ENCODE data around the gene RFX8.
A peak's percentile ranks its signal among the peaks of the same experiment; 100 is the strongest.

RFX8 gene

GRCh38 chr2:101474731-101475384 lies at the start of gene RFX8:
RFX8 (minus strand) TSS chr2:101475112; CDS start chr2:101466848, 8,264 bp downstream.
- no peak within 1 kb of the TSS for H3K27ac ChIP-seq (ENCODE audit: low read depth, low read length)
- H3K36me3 ChIP-seq (ENCODE audit: control insufficient read depth, insufficient read depth, low read length), result no peaks in the 10 kb centered on the region
- peak within 1 kb of the TSS; percentile 2 for H3K9ac ChIP-seq (ENCODE audit: low read length)
- peak within 1 kb of the TSS; percentile 64 for H3K4me3 ChIP-seq (ENCODE audit: low read depth, low read length)
- H3K4me1 ChIP-seq (ENCODE audit: control insufficient read depth, insufficient read depth, low read length), result peaks cover 13% of the 10 kb centered on the region
- peaks cover 23% of the 10 kb centered on the region for H3K27me3 ChIP-seq (ENCODE audit: control insufficient read depth, insufficient read depth, low read length)
- no peaks in the 10 kb centered on the region for H3K9me3 ChIP-seq (ENCODE audit: control insufficient read depth, insufficient read depth, low read depth, low read length)

- H3K9me3 ChIP-seq (ENCODE audit: control insufficient read depth, insufficient read depth, low read depth, low read length), result peaks cover 8% of the 10 kb centered on the region
- H3K27me3 ChIP-seq (ENCODE audit: control insufficient read depth, insufficient read depth, low read length), result no peaks in the 10 kb centered on the region
- no peaks in the 10 kb centered on the region for H3K36me3 ChIP-seq (ENCODE audit: control insufficient read depth, insufficient read depth, low read length)
- H3K9ac ChIP-seq (ENCODE audit: low read length), result no peak overlapping the region
- H3K27ac ChIP-seq (ENCODE audit: low read depth, low read length), result no peak overlapping the region
- H3K4me1 ChIP-seq (ENCODE audit: control insufficient read depth, insufficient read depth, low read length), result peaks cover 14% of the 10 kb centered on the region; the same call in 1 of the 2 replicates
- no peak overlapping the region for H3K4me3 ChIP-seq (ENCODE audit: low read depth, low read length)
Observed at GRCh38 chr2:101521487-101521886, 46.6 kb upstream of the RFX8 start.

DNA sequence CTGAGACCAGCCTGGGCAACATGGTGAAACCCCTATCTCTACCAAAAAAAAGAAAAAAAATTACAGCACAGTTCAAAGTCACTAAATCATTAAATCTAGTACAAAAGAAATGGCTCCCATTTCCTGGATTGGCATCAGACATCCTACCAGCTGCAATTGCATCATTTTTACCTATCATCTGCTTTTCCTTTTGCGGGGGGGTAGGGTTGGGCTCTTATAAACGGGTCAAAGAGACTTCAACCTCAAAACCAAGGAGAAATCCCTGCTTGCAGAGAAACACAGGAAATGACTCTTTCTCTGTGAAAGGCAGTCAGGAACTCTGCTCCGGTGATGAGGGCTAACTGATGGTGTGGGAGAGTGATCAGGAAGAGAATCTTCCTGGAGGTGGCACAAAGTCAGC lies 45.3 kb upstream of the RFX8 start:
- no peaks in the 10 kb centered on the region for H3K36me3 ChIP-seq (ENCODE audit: control insufficient read depth, insufficient read depth, low read length)
- H3K9me3 ChIP-seq (ENCODE audit: control insufficient read depth, insufficient read depth, low read depth, low read length), result peaks cover 12% of the 10 kb centered on the region
- peaks cover 14% of the 10 kb centered on the region; the same call in 1 of the 2 replicates for H3K4me1 ChIP-seq (ENCODE audit: control insufficient read depth, insufficient read depth, low read length)
- no peak overlapping the region for H3K27ac ChIP-seq (ENCODE audit: low read depth, low read length)
- no peak overlapping the region for H3K9ac ChIP-seq (ENCODE audit: low read length)
- no peak overlapping the region for H3K4me3 ChIP-seq (ENCODE audit: low read depth, low read length)
- no peaks in the 10 kb centered on the region for H3K27me3 ChIP-seq (ENCODE audit: control insufficient read depth, insufficient read depth, low read length)

- Histone ChIP-seq H3K4me1 (ENCODE audit: control insufficient read depth, insufficient read depth, low read length) (peaks cover 14% of the 10 kb centered on the region; the same call in 1 of the 2 replicates), H3K4me3 (ENCODE audit: low read depth, low read length) (peak overlapping the region; percentile 7; the same call in 1 of the 2 replicates), H3K27me3 (ENCODE audit: control insufficient read depth, insufficient read depth, low read length) (no peaks in the 10 kb centered on the region), H3K9ac (ENCODE audit: low read length) (no peak overlapping the region), H3K36me3 (ENCODE audit: control insufficient read depth, insufficient read depth, low read length) (no peaks in the 10 kb centered on the region), H3K9me3 (ENCODE audit: control insufficient read depth, insufficient read depth, low read depth, low read length) (peaks cover 13% of the 10 kb centered on the region), H3K27ac (ENCODE audit: low read depth, low read length) (no peak overlapping the region)
Observed at GRCh38 chr2:101518578-101519492, 43.9 kb upstream of the RFX8 start.

DNA sequence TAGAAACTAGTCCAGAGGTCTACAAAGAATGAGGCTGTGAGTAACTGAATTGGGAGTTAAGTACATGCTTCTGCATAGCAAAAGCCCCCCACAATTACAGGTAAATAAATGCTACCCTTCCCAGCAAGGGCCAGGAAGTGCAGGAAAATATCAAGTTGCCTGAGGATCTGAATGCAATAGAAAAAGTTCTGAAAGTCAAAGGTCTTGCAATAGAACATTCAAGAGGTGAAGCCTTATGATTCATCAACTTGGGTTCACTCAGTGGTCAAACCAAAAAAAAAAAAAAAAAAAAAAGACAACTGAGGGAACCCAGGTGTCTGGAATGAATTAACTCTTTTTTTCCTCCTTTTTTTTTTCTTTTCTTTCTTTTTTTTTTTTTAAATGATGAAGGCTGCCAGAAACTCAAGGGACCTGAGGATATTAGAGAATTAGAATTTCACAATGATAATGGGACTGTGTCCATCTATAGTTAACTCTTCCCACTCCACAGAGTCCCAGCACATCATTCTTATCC lies 42.9 kb upstream of the RFX8 start:
- Histone ChIP-seq H3K36me3 (ENCODE audit: control insufficient read depth, insufficient read depth, low read length) (no peaks in the 10 kb centered on the region), H3K27ac (ENCODE audit: low read depth, low read length) (no peak overlapping the region), H3K27me3 (ENCODE audit: control insufficient read depth, insufficient read depth, low read length) (no peaks in the 10 kb centered on the region), H3K4me1 (ENCODE audit: control insufficient read depth, insufficient read depth, low read length) (peaks cover 14% of the 10 kb centered on the region; the same call in 1 of the 2 replicates), H3K9me3 (ENCODE audit: control insufficient read depth, insufficient read depth, low read depth, low read length) (peaks cover 20% of the 10 kb centered on the region), H3K9ac (ENCODE audit: low read length) (no peak overlapping the region), H3K4me3 (ENCODE audit: low read depth, low read length) (no peak overlapping the region)

DNA sequence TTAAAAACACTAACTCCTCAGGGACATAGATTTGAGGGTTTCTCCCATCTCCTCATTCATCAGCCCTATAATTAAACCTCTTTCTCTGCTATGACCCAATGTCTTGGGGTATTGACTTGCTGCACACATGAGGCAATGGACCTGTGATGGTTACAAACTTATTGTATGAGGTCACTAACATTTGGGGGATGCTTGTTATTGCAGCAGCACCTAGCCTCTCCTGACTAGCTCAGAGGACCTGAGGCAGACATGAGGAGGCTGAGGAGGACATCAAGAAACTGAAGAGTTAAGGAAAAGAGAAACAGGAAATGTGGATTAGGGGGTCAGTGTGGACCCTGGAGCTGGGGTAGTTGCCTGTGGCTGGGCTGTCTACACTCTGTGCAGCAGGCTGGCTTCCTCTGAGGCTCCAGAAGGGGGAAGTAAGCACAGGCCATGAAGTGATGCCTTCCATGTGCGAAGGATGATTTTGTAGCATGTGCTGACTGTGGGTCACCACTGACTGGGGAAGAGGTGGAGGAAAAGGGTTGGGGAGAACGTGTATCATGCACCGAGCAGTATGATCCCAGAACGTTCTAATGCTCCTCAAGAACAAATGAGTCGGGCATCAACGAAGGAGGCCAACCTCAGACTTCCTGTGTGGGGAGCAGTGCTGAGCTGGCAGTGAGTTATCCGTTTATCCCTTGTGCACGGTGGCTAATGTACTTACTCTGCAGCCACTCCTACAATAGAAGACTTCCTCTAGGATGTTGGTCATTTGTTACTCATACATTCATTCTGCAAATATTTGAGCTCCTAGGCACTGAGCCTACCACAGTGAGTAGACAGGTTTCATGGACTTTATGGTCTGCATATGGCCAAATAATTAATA lies 42.1 kb upstream of the RFX8 start:
- H3K9me3 ChIP-seq (ENCODE audit: control insufficient read depth, insufficient read depth, low read depth, low read length), result peaks cover 22% of the 10 kb centered on the region
- no peak overlapping the region for H3K4me3 ChIP-seq (ENCODE audit: low read depth, low read length)
- peaks cover 14% of the 10 kb centered on the region; the same call in 1 of the 2 replicates for H3K4me1 ChIP-seq (ENCODE audit: control insufficient read depth, insufficient read depth, low read length)
- H3K9ac ChIP-seq (ENCODE audit: low read length), result no peak overlapping the region
- H3K27me3 ChIP-seq (ENCODE audit: control insufficient read depth, insufficient read depth, low read length), result no peaks in the 10 kb centered on the region
- no peaks in the 10 kb centered on the region for H3K36me3 ChIP-seq (ENCODE audit: control insufficient read depth, insufficient read depth, low read length)
- H3K27ac ChIP-seq (ENCODE audit: low read depth, low read length), result no peak overlapping the region

- Histone ChIP-seq H3K36me3 (ENCODE audit: control insufficient read depth, insufficient read depth, low read length) (no peaks in the 10 kb centered on the region), H3K27ac (ENCODE audit: low read depth, low read length) (no peak overlapping the region), H3K27me3 (ENCODE audit: control insufficient read depth, insufficient read depth, low read length) (no peaks in the 10 kb centered on the region), H3K9ac (ENCODE audit: low read length) (no peak overlapping the region), H3K4me3 (ENCODE audit: low read depth, low read length) (no peak overlapping the region), H3K4me1 (ENCODE audit: control insufficient read depth, insufficient read depth, low read length) (peaks cover 14% of the 10 kb centered on the region; the same call in 1 of the 2 replicates), H3K9me3 (ENCODE audit: control insufficient read depth, insufficient read depth, low read depth, low read length) (peaks cover 22% of the 10 kb centered on the region)
Observed at GRCh38 chr2:101516349-101516748, 41.4 kb upstream of the RFX8 start.

DNA sequence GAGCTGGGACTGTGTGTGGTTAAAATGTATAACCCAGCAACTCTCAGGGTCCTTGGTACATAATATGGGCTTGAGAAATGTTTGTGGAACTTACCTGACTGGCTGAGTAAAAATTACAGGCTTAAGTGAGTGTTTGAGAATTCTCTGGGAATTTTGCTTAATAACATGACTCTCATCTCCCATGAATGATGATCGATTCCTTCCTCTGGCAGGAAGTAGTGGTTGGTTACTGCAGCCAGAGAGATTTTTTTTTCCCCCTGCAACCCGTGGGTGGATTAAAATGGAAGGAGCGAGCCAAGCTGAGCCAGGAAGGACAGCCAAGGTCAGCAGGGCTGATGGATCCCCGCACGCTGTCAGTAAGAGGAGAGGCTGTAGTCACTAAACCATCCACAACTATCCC lies 40.6 kb upstream of the RFX8 start:
- no peaks in the 10 kb centered on the region for H3K27me3 ChIP-seq (ENCODE audit: control insufficient read depth, insufficient read depth, low read length)
- H3K9me3 ChIP-seq (ENCODE audit: control insufficient read depth, insufficient read depth, low read depth, low read length), result peaks cover 22% of the 10 kb centered on the region
- H3K9ac ChIP-seq (ENCODE audit: low read length), result no peak overlapping the region
- no peaks in the 10 kb centered on the region for H3K36me3 ChIP-seq (ENCODE audit: control insufficient read depth, insufficient read depth, low read length)
- no peak overlapping the region for H3K27ac ChIP-seq (ENCODE audit: low read depth, low read length)
- no peak overlapping the region for H3K4me3 ChIP-seq (ENCODE audit: low read depth, low read length)
- H3K4me1 ChIP-seq (ENCODE audit: control insufficient read depth, insufficient read depth, low read length), result peaks cover 14% of the 10 kb centered on the region; the same call in 1 of the 2 replicates

GRCh38 chr2:101512993-101513392 lies 38.1 kb upstream of the RFX8 start:
- Histone ChIP-seq H3K36me3 (ENCODE audit: control insufficient read depth, insufficient read depth, low read length) (no peaks in the 10 kb centered on the region), H3K9me3 (ENCODE audit: control insufficient read depth, insufficient read depth, low read depth, low read length) (peaks cover 22% of the 10 kb centered on the region), H3K27ac (ENCODE audit: low read depth, low read length) (no peak overlapping the region), H3K9ac (ENCODE audit: low read length) (no peak overlapping the region), H3K4me3 (ENCODE audit: low read depth, low read length) (no peak overlapping the region), H3K4me1 (ENCODE audit: control insufficient read depth, insufficient read depth, low read length) (peaks cover 6% of the 10 kb centered on the region; the same call in 1 of the 2 replicates), H3K27me3 (ENCODE audit: control insufficient read depth, insufficient read depth, low read length) (no peaks in the 10 kb centered on the region)

GRCh38 chr2:101511381-101511780 lies 36.5 kb upstream of the RFX8 start:
- H3K27ac ChIP-seq (ENCODE audit: low read depth, low read length), result no peak overlapping the region

More at GRCh38 chr2:101511381-101511780, 36.5 kb upstream of the RFX8 start:
- Histone ChIP-seq H3K4me1 (ENCODE audit: control insufficient read depth, insufficient read depth, low read length) (no peaks in the 10 kb centered on the region), H3K9ac (ENCODE audit: low read length) (no peak overlapping the region), H3K27me3 (ENCODE audit: control insufficient read depth, insufficient read depth, low read length) (no peaks in the 10 kb centered on the region), H3K4me3 (ENCODE audit: low read depth, low read length) (no peak overlapping the region), H3K36me3 (ENCODE audit: control insufficient read depth, insufficient read depth, low read length) (no peaks in the 10 kb centered on the region), H3K9me3 (ENCODE audit: control insufficient read depth, insufficient read depth, low read depth, low read length) (peaks cover 13% of the 10 kb centered on the region)

Data from HUES6 (cell line).